ENCODE measurements around the gene ESPL1. TPM values are rescaled to one million over a fixed set of nuclear protein-coding genes. Genes with fewer than 3 reads are reported as not detected.

The ESPL1 gene
- polyA plus RNA-seq, 2 of the 4 experiments (the other 2 are of a cell fraction): 10.0 to 16.5 TPM

- POLR2A ChIA-PET: no interaction called here
Measured at GRCh38 chr12:53258541-53259539, 9.3 kb upstream of the ESPL1 start.

GRCh38 chr12:53259891-53260290 is 8.2 kb upstream of the ESPL1 start:
- no peak for DNase-seq (ENCODE audit: low read depth in 1 of 2, low spot score in 1 of 2)
- 82% methylated on average over 6 of the region's 6 CpGs for WGBS (ENCODE audit: missing lambda C conversion rate)
- TF ChIP-seq PHF8 (IDR thresholded peaks at IDR 0.05; ENCODE audit: borderline replicate concordance, low read depth): no peak
- no peak for ATAC-seq
- H3K4me1 ChIP-seq: no peaks in the 10 kb centered on the region
- H3K4me3 ChIP-seq: no peak overlapping the region
- no peak overlapping the region for H3K4me2 ChIP-seq
- H3K27ac ChIP-seq: no peak overlapping the region
- no peaks in the 10 kb centered on the region for H3K9me3 ChIP-seq
- no peak for FAIRE-seq
- ChIA-PET POLR2A (no interaction called here), CTCF (interaction anchor here (0.6 to 12.8 kb wide), 5 partner anchors 15 to 194 kb away, joined by 3 to 216 read pairs (median 5); partner anchors contain the start of gene ITGB7)

More at GRCh38 chr12:53258541-53259539, 9.3 kb upstream of the ESPL1 start:
- CTCF ChIA-PET: interaction anchor here (0.5 to 12.8 kb wide), 11 partner anchors 9 to 100 kb away, joined by 3 to 216 read pairs (median 4); partner anchors contain the start of genes ESPL1 and ITGB7
- ATAC-seq: no peak
- 78% methylated on average over 7 of the region's 7 CpGs for WGBS (ENCODE audit: missing lambda C conversion rate)
- TF ChIP-seq ZSCAN20 (CRISPR knock-in tag; IDR thresholded peaks at IDR 0.05) (no peak), HOXA7 (CRISPR knock-in tag; IDR thresholded peaks at IDR 0.05) (no peak), ZFP36 (IDR thresholded peaks at IDR 0.05; ENCODE audit: borderline replicate concordance, partially characterized antibody) (no peak), HEYL (CRISPR knock-in tag; IDR thresholded peaks at IDR 0.05) (no peak), GATA3 (IDR thresholded peaks at IDR 0.05; ENCODE audit: borderline replicate concordance) (no peak), KDM1A (IDR thresholded peaks at IDR 0.05; ENCODE audit: low read depth) (no peak), EHMT2 (IDR thresholded peaks at IDR 0.05; ENCODE audit: low read depth) (no peak), FOSL2 (IDR thresholded peaks at IDR 0.05) (no peak), FOSL2 (CRISPR knock-in tag; IDR thresholded peaks at IDR 0.05) (no peak), SMC3 (IDR thresholded peaks at IDR 0.05) (no peak), HDAC2 (IDR thresholded peaks at IDR 0.05) (no peak), E2F6 (IDR thresholded peaks at IDR 0.05; ENCODE audit: borderline replicate concordance, low read depth) (no peak)
- H3K4me1 ChIP-seq: no peaks in the 10 kb centered on the region
- no peak for DNase-seq (ENCODE audit: low read depth in 1 of 2, low spot score in 1 of 2)
- no peak overlapping the region for H3K4me3 ChIP-seq
- no peak overlapping the region for H3K27ac ChIP-seq
- FAIRE-seq: no peak
- no peaks in the 10 kb centered on the region for H3K9me3 ChIP-seq
- no peak overlapping the region for H3K4me2 ChIP-seq

- 60% methylated on average over 2 of the region's 2 CpGs for WGBS (ENCODE audit: missing lambda C conversion rate)
- TF ChIP-seq CBX2 (IDR thresholded peaks at IDR 0.05; ENCODE audit: borderline replicate concordance, low read depth) (no peak), MAFK (IDR thresholded peaks at IDR 0.05; ENCODE audit: partially characterized antibody) (peak; percentile 89)
- FAIRE-seq (no peak), ATAC-seq (no peak), DNase-seq (ENCODE audit: low read depth in 1 of 2, low spot score in 1 of 2) (no peak)
- no peak overlapping the region for H3K4me3 ChIP-seq
- H3K9me3 ChIP-seq: no peaks in the 10 kb centered on the region
- ChIA-PET CTCF (interaction anchor here (0.6 to 11.8 kb wide), 12 partner anchors 8 to 1107 kb away, joined by 3 to 190 read pairs (median 4); partner anchors contain the start of gene AAAS), POLR2A (no interaction called here)
- H3K4me1 ChIP-seq: peaks cover 12% of the 10 kb centered on the region
- no peak overlapping the region for H3K4me2 ChIP-seq
- no peak overlapping the region for H3K27ac ChIP-seq
Measured at GRCh38 chr12:53265783-53266182, 2.3 kb upstream of the ESPL1 start.

- H3K4me3 ChIP-seq: peak overlapping the region; percentile 65
- ATAC-seq (peak; percentile 14 to 68; a peak in 4 of 6 replicates), DNase-seq (ENCODE audit: low read depth in 1 of 2, low spot score in 1 of 2) (peak in 1 of 2 experiments; percentile 38), FAIRE-seq (no peak)
- CTCF ChIA-PET: interaction anchor here (0.6 to 11.8 kb wide), 21 partner anchors 9 to 984 kb away, joined by 3 to 190 read pairs (median 5); partner anchors contain the start of gene AAAS
- peak overlapping the region; percentile 73 for H3K4me2 ChIP-seq
- TF ChIP-seq EHMT2 (IDR thresholded peaks at IDR 0.05; ENCODE audit: low read depth): no peak
- no peak for TF ChIP-seq TP53 (CRISPR knock-in tag; IDR thresholded peaks at IDR 0.05)
- no peak for TF ChIP-seq HDAC2 (IDR thresholded peaks at IDR 0.05)
- POLR2A ChIA-PET: interaction anchor here (0.9 to 3.0 kb wide), 5 partner anchors 14 to 54 kb away, joined by 3 to 10 read pairs (median 5); partner anchors contain the start of genes AAAS and PFDN5
- H3K9me3 ChIP-seq: no peaks in the 10 kb centered on the region
- peaks cover 12% of the 10 kb centered on the region for H3K4me1 ChIP-seq
- peak overlapping the region; percentile 75 to 90 for H3K27ac ChIP-seq
- 40% methylated on average over 18 of the region's 18 CpGs for WGBS (ENCODE audit: missing lambda C conversion rate)
Measured at GRCh38 chr12:53267306-53267998, 647 bp upstream of the ESPL1 start.
